T-cell (primary cell): ENCODE data around the gene OR10R2. TPM values are rescaled to one million over a fixed set of nuclear protein-coding genes. Genes with fewer than 3 reads are reported as not detected.

Experiments
- ATAC-seq, 4 experiments: fragments of 200-7000 bp in 3 of 4; fragments of 150-1000 bp in 1 of 4; cut with Tn5 transposase; replicated peaks in 1 of 4; 1 replicate in 3 of 4; 2 replicates in 1 of 4; pipeline ENCODE4 v1.10.0; 2021; ENCODE audit warnings: moderate library complexity in 3 of 4, mild to moderate bottlenecking in 2 of 4, moderate number of reproducible peaks in 1 of 4
- CTCF ChIA-PET, 2 donors: fragments of 300-600 bp; sonication (Branson Sonifier 250); formaldehyde crosslinking; loops; one replicate each; lab custom pipeline; 2022; ENCODE audit warnings: antibody characterized with exemption in 2 of 2; lab: Charles Lee
- POLR2A ChIA-PET, 2 donors: fragments of 300-600 bp; sonication (Branson Sonifier 250); formaldehyde crosslinking; loops; one replicate each; lab custom pipeline; 2022; ENCODE audit warnings: antibody characterized with exemption in 2 of 2; lab: Charles Lee
- DNase-seq, 35 experiments: peaks; one replicate each; pipeline versions ENCODE4 v3.0.0 to v3.0.0-alpha.2; 2013 to 2023
- H3K27ac ChIP-seq: one replicate; pipeline ENCODE4 v1.5.1; 2013; ENCODE audit warnings: low read length
- H3K27me3 ChIP-seq, 2 experiments: replicated peaks in 1 of 2; 1 replicate in 1 of 2; 2 replicates in 1 of 2; pipeline versions ENCODE4 v1.6.1 to v1.7.0; 2013; ENCODE audit warnings: low read length in 1 of 2, mixed read lengths in 1 of 2; ENCODE audit not compliant: control insufficient read depth in 2 of 2, insufficient read depth in 2 of 2; ENCODE audit errors: extremely low read depth in 1 of 2
- H3K36me3 ChIP-seq, 2 donors: 1 replicate in 1 of 2; 2 replicates in 1 of 2; pipeline versions ENCODE4 v1.6.1 to v1.7.0; 2013; ENCODE audit warnings: low read length in 1 of 2; ENCODE audit not compliant: control insufficient read depth in 2 of 2, insufficient read depth in 1 of 2; ENCODE audit errors: extremely low read depth in 1 of 2
- H3K4me1 ChIP-seq, 2 experiments: 1 replicate in 1 of 2; 2 replicates in 1 of 2; pipeline versions ENCODE4 v1.6.1 to v1.7.0; 2013; ENCODE audit warnings: low read length in 2 of 2, mixed read lengths in 1 of 2; ENCODE audit not compliant: insufficient read depth in 2 of 2, control insufficient read depth in 1 of 2; ENCODE audit errors: extremely low read depth in 1 of 2
- H3K4me3 ChIP-seq, 2 donors: 1 replicate in 1 of 2; 2 replicates in 1 of 2; pipeline versions ENCODE4 v1.5.1 to v1.7.0; 2013; ENCODE audit warnings: mild to moderate bottlenecking in 2 of 2, low read length in 1 of 2, moderate library complexity in 1 of 2; ENCODE audit not compliant: control insufficient read depth in 1 of 2; ENCODE audit errors: extremely low read depth in 1 of 2
- H3K9me3 ChIP-seq: 2 replicates; pipeline ENCODE4 v1.7.0; 2013
- H3K27ac Mint-ChIP-seq, 2 donors: one replicate each; pipeline ENCODE4 v1.8.0; 2020 to 2021; ENCODE audit warnings: mild to moderate bottlenecking in 2 of 2, mixed read lengths in 2 of 2
- H3K27me3 Mint-ChIP-seq, 2 donors: one replicate each; pipeline ENCODE4 v1.8.0; 2021 to 2022; ENCODE audit warnings: mixed read lengths in 2 of 2
- H3K36me3 Mint-ChIP-seq: one replicate; pipeline ENCODE4 v1.8.0; 2021; ENCODE audit warnings: mixed read lengths
- H3K4me1 Mint-ChIP-seq, 3 donors: one replicate each; pipeline ENCODE4 v1.8.0; 2020 to 2022; ENCODE audit warnings: mixed read lengths in 3 of 3, mild to moderate bottlenecking in 1 of 3
- H3K4me3 Mint-ChIP-seq, 3 donors: one replicate each; pipeline ENCODE4 v1.8.0; 2020 to 2022; ENCODE audit warnings: mild to moderate bottlenecking in 3 of 3, mixed read lengths in 3 of 3, moderate library complexity in 3 of 3
- H3K9me3 Mint-ChIP-seq, 3 donors: one replicate each; pipeline ENCODE4 v1.8.0; 2020 to 2022; ENCODE audit warnings: mixed read lengths in 3 of 3
- WGBS: methylation state at CpG from one replicate; pipeline ENCODE4 v1.1.5; 2013; ENCODE audit warnings: missing lambda C conversion rate; ENCODE audit not compliant: insufficient coverage; 5-methylcytosine and 5-hydroxymethylcytosine counted together
- total RNA-seq, 35 experiments: library from RNA in 6 of 35; stranded (reverse) in 6 of 35; fragments of 120-200 nt in 1 of 35; gene quantifications; one replicate each; pipeline versions ENCODE4 v1.2.1 to v1.2.4 and lab custom pipeline; 2013 to 2026

OR10R2 gene
- total RNA-seq, 5 donors from 2014 or later (not counting 1 experiment from before 2014, with no cell fraction given), result not detected

DNA sequence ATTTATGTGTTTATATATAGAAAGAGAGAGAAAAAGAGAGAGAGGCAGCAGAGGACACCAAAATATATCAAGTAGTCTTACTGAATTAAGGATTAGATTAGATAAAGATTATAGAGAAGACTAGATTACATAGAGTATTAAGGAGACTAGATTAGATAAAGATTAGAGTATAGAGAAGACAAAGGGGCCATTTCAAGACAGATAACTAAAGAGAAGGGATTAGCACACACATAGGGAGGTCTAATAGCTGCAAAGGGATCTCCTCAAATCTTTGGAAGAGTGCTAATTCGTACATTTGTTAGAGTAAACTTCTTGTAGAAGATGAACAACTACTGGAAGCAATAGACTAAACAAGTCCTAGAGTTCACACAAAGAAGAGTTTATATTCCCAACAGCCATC, 48.0 kb downstream of the OR10R2 start:
- H3K9me3 Mint-ChIP-seq, result no peaks in the 10 kb centered on the region
- WGBS, result no CpG with 5 or more reads among the region's 1 CpG
- no peaks in the 10 kb centered on the region for H3K36me3 Mint-ChIP-seq
- ChIA-PET POLR2A (no interaction called here), CTCF (no interaction called here)
- H3K27ac ChIP-seq, result no peak overlapping the region
- H3K4me1 ChIP-seq, result no peaks in the 10 kb centered on the region
- H3K36me3 ChIP-seq, result no peaks in the 10 kb centered on the region
- H3K27me3 Mint-ChIP-seq, result peaks cover 35 to 36% of the 10 kb centered on the region in 2 donors
- H3K4me3 ChIP-seq, result no peak overlapping the region
- H3K4me1 Mint-ChIP-seq, result no peaks in the 10 kb centered on the region
- H3K27me3 ChIP-seq, result no peaks in the 10 kb centered on the region
- H3K27ac Mint-ChIP-seq, result no peak overlapping the region
- H3K9me3 ChIP-seq, result no peaks in the 10 kb centered on the region
- no peak overlapping the region for H3K4me3 Mint-ChIP-seq
- ATAC-seq (no peak), DNase-seq (no peak)

DNA sequence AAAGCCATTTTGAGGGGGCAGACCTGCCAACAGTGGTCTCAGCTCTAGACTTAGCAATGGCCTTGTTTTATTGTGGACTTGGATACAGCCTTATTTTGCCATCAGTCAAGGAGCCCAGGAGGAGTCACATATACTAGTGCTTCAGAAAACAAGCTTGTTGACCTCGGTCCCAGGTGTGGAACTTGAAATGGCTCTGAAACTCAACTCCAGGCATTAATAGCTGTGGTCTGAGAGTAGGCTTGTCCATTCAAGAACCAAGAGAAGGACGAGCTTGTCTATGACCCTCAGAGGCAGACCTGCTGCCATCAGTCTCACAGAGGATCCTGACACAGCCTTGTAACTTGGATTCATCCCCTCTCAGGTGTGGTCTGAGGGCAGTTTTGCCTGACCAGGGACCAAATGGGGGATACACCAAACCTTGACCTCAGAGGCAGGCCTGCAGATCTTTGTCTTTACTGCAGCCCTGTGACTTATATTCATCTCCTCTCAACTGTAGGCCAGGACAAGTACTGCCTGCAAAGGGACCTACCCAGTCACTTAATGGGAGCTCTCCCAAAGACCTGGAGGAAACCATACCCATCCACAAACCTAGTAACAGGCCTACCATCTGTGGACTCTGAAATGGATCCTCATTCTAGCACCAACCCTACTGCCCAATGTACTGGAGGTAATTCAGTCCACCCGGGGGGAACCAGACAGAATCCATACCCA, 49.1 kb downstream of the OR10R2 start:
- no peaks in the 10 kb centered on the region for H3K4me1 ChIP-seq
- H3K9me3 Mint-ChIP-seq, result no peaks in the 10 kb centered on the region
- 80% methylated on average over 1 of the region's 3 CpGs for WGBS
- H3K4me3 Mint-ChIP-seq, result no peak overlapping the region
- ATAC-seq (no peak), DNase-seq (no peak)
- H3K4me1 Mint-ChIP-seq, result no peaks in the 10 kb centered on the region
- H3K27ac ChIP-seq, result no peak overlapping the region
- ChIA-PET POLR2A (no interaction called here), CTCF (interaction anchor here in 1 of 2 donors (1.0 kb wide), 1 partner anchor 17 kb away, joined by 3 read pairs; no protein-coding TSS in a partner anchor)
- no peaks in the 10 kb centered on the region for H3K36me3 ChIP-seq
- H3K27me3 ChIP-seq, result no peaks in the 10 kb centered on the region
- H3K36me3 Mint-ChIP-seq, result no peaks in the 10 kb centered on the region
- H3K27me3 Mint-ChIP-seq, result peaks cover 30 to 37% of the 10 kb centered on the region in 2 donors
- H3K4me3 ChIP-seq, result no peak overlapping the region
- H3K9me3 ChIP-seq, result no peaks in the 10 kb centered on the region
- H3K27ac Mint-ChIP-seq, result no peak overlapping the region

DNA sequence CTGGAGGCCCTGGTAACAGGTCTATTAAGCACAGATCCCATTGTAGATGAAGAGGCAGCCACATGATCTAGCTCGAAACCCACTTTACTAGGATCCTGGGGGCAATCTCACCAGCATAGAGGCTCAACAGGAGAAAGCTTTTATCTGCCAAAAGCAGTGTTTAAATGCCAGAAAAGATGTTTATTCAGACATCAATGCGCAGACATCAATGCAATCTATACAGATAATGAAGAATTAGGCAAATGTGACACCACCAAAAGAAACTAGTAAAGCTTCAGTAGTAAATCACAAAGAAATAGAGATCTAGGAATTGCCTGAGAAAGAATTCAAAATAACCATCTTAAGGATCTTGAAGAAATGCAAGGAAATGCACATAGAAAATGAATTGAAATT, 49.6 kb downstream of the OR10R2 start:
- no peak overlapping the region for H3K4me3 Mint-ChIP-seq
- ChIA-PET CTCF (interaction anchor here in 1 of 2 donors (1.0 kb wide), 1 partner anchor 17 kb away, joined by 3 read pairs; no protein-coding TSS in a partner anchor), POLR2A (no interaction called here)
- Histone ChIP-seq H3K36me3 (no peaks in the 10 kb centered on the region), H3K4me1 (no peaks in the 10 kb centered on the region), H3K4me3 (no peak overlapping the region), H3K9me3 (no peaks in the 10 kb centered on the region), H3K27ac (no peak overlapping the region), H3K27me3 (no peaks in the 10 kb centered on the region)
- no peaks in the 10 kb centered on the region for H3K4me1 Mint-ChIP-seq
- peaks cover 30 to 37% of the 10 kb centered on the region in 2 donors for H3K27me3 Mint-ChIP-seq
- no peak for ATAC-seq
- no peak overlapping the region for H3K27ac Mint-ChIP-seq
- no peak for DNase-seq
- H3K9me3 Mint-ChIP-seq, result peaks cover 0 to 3% (median 0%) of the 10 kb centered on the region in 3 donors
- H3K36me3 Mint-ChIP-seq, result no peaks in the 10 kb centered on the region
- WGBS, result 57% methylated on average over 1 of the region's 2 CpGs

DNA sequence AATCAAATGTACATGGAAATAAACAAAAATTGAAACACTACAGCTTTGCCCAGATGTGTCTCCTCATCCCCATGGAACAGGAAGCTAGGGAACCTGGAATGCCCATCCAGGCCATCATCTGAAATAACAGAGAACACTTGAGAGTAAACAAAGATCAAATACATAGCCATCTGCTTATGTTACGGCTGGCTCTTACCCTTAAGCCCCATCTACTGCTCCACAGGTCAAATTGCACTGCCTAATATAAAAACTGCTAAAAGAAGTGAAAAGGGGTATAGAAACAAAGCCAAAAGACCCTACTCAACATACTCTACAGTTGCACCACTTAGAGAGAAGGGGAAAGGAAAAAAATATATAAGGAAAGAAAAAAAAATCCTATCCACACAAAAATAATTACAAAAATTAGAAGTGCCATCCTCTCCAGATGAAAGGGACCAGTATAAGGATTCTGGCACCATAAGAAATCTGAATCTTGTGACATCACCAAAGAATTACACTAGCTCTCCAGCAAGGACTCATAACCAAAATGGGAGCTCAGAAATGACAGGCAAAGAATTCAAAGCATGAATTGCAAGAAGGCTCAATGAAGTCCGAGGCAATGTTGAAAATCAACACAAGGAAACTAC, 55.3 kb downstream of the OR10R2 start:
- H3K27ac ChIP-seq, result no peak overlapping the region
- Mint-ChIP-seq H3K36me3 (no peaks in the 10 kb centered on the region), H3K4me1 (no peaks in the 10 kb centered on the region)

More for the DNA sequence above, 55.3 kb downstream of the OR10R2 start:
- no peaks in the 10 kb centered on the region for H3K27me3 ChIP-seq
- Mint-ChIP-seq H3K4me3 (no peak overlapping the region), H3K27ac (no peak overlapping the region), H3K27me3 (peaks cover 25 to 27% of the 10 kb centered on the region in 2 donors), H3K9me3 (peaks cover 0 to 14% (median 3%) of the 10 kb centered on the region in 3 donors)
- ChIA-PET POLR2A (no interaction called here), CTCF (interaction anchor here (0.6 to 1.0 kb wide), 4 partner anchors 17 to 1679 kb away, joined by 3 to 5 read pairs (median 4); no protein-coding TSS in a partner anchor)
- no peaks in the 10 kb centered on the region for H3K36me3 ChIP-seq
- no peak overlapping the region for H3K4me3 ChIP-seq
- DNase-seq (peak in 1 of 35 experiments; percentile 57), ATAC-seq (no peak)
- no CpG with 5 or more reads among the region's 2 CpGs for WGBS
- no peaks in the 10 kb centered on the region for H3K9me3 ChIP-seq
- H3K4me1 ChIP-seq, result no peaks in the 10 kb centered on the region

Other genes starting within 250 kb of the OR10R2 start
- gene CD1A, start 217.8 kb upstream of the OR10R2 start, total RNA-seq, result under 1 TPM in 1 of 5 donors, not detected in 4; 0.16 TPM
- 1 to 10 TPM in 2 of 5 donors, under 1 TPM in 3; 0.26 to 1.4 (median 0.70) TPM for gene CD1C, start 182.3 kb upstream of the OR10R2 start, total RNA-seq
- not detected for gene CD1B, start 140.7 kb upstream of the OR10R2 start, total RNA-seq
- not detected for gene CD1E, start 118.3 kb upstream of the OR10R2 start, total RNA-seq
- gene OR10T2, start 72.8 kb upstream of the OR10R2 start, total RNA-seq, result not detected
- not detected for gene OR10K2, start 46.0 kb upstream of the OR10R2 start, total RNA-seq
- gene OR10K1, start 10.4 kb upstream of the OR10R2 start, total RNA-seq, result not detected
- gene OR6Y1, start 82.2 kb downstream of the OR10R2 start, total RNA-seq, result not detected
- gene OR6P1, start 98.4 kb downstream of the OR10R2 start, total RNA-seq, result not detected
- not detected for gene OR10X1, start 107.7 kb downstream of the OR10R2 start, total RNA-seq
- gene OR10Z1, start 133.0 kb downstream of the OR10R2 start, total RNA-seq, result not detected
- gene SPTA1, start 214.5 kb downstream of the OR10R2 start, total RNA-seq, result under 1 TPM in 3 of 5 donors, not detected in 2; 0.03 to 0.23 (median 0.09) TPM
- gene OR6K2, start 228.4 kb downstream of the OR10R2 start, total RNA-seq, result not detected
- gene OR6K3, start 248.5 kb downstream of the OR10R2 start, total RNA-seq, result not detected